Right kidney (tissue), 1 donor: ENCODE results near the gene NFATC2.
"Not testable (repeated sequence)": the region's sequence is repeated elsewhere in the genome, so short reads cannot be mapped to it uniquely, and the experiment has no call there.

Experiments used
- DNase-seq: peaks from one replicate; pipeline ENCODE4 v3.0.0-alpha.2; 2016

The NFATC2 gene

DNA sequence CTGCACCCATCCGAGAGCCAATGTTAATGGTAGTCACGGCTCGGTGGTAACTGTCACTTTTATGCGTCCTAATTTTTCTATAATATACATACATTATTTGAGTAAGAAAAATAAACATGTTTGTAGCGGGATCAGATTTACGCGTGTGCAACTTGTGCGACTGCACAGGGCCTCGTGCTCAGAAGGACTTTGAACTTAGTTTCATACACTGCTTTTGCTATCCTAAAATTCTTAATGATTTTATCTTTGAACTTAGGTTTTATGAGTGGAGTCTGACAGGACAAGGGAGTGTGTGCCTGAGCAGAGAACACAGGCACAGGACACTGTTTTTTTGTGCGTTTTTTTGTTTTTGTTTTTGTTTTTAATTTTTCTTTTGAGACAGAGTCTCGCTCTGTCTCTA lies 189.7 kb downstream of the NFATC2 start:
- no peak for DNase-seq

DNA sequence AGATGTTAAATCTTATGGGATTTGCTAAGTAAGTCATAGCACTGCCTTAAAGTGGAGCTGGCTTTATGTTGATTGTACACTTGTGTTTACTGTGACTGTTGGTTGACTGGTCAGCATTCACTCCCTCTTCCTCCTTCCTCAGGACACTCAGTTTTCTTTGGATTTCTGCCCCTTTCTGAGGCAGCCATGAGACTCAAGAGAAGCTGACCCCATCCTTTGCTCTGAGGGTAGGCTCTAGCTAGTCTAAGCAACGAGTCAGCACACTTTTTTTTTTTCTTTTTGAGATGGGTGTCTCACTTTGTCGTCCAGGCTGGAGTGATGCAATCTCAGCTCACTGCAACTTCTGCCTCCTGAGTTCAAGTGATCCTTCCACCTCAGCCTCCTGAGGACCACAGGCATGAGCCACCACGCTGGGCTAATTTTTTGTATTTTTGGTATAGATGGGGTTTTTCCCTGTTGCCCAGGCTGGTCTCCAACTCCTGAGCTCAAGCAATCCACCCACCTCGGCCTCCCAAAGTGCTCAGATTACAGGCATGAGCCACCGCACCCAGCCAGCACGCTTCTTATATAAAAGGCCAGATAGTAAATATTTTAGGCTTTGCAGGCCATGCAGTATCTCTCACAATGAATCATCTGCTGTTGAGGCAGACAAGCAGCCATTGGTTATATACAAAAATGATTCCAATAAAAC lies 191.4 kb downstream of the NFATC2 start:
- no peak for DNase-seq

DNA sequence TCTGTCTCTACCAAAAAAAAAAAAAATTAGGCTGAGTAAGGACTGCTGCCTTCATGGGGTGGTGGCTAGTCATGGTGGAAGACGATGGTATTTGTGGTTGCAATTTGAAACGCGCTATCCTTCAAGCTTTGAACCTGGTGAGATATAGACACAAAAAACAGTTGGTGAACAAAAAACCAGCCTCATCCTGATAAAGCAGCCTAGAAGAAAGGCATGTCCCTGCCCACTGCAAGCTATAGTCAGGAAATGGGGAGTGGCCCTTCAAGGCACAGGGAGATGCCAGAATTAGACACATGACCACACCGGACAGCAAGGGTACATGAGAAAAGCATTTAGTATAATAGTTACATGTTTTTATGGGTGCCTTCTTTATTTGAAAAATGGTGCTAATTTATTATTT lies 193.6 kb downstream of the NFATC2 start:
- DNase-seq, result no peak

DNA sequence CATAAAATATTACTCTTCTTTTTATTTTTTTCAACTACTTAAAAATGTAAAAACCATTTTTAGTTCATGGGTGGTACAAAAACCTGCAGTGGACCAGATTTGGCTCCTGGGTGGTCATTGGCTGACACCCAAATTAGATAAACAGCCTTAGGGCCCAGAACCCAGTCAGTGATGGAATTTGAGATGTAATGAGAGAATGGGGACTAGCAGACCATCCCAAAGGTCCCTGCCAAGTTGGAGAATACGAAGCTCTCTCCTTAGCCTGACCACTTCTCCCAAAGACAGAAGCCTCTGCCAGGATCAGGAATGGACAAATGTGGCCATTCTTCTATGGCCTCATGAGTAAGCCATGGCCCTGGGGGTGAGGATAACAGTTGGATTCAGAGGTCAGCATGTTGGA lies 194.7 kb downstream of the NFATC2 start:
- DNase-seq, result no peak

DNA sequence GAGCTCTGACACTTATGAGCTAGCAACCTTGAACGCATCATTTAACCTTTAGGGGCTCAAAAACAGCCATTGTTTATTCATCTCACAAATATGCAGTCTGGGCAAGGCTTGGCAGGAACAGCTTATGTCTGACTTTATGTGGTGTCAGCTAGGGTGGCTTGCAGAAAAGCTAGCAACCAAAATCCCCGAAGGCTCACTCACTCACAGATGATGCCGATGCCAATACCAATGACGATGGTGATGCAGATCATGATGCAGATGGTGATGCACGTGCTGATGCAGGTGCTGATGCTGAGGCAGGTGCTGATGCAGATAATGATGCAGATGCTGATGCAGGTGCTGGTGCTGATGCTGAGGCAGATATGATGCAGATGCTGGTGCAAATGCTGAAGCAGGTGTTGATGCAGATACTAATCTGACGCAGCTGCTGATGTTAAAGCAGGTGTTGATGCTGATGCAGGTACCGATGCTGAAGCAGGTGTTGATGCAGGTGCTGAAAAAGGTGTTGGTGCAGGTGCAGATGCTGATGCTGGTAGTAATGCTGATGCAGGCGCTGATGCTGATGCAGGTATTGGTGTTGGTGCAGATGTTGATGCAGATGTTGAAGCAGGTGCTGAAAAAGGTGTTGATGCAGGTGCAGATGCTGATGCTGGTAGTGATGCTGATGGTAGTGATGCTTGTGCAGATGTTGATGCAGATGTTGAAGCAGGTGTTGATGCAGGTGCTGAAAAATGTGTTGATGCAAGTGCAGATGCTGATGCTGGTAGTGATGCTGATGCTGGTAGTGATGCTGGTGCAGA lies 195.6 kb downstream of the NFATC2 start:
- DNase-seq, result no peak

DNA sequence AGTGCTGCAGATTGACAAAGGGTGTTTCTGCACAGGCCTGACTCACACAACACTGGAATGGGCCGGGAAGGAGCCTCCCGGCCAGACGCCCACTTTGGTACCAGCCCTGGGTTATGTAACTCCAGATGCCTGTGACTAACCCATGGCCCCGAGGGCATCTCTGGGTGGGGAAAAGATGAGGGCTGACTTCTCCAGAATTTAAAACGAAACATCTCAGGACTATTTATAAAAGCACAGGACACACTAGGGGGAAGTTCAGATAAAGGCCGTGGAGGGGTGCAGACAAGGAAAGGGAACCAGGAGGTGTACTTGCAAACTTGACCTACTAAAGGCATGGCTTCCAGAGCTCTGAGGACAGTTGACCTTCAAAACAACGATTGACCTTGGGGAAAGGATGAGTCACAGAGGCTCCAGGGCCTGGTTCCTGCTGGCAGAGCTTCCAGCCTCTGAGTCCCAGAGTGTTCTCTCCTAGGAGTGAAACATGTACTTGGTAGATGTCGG lies 196.9 kb downstream of the NFATC2 start:
- no peak for DNase-seq

DNA sequence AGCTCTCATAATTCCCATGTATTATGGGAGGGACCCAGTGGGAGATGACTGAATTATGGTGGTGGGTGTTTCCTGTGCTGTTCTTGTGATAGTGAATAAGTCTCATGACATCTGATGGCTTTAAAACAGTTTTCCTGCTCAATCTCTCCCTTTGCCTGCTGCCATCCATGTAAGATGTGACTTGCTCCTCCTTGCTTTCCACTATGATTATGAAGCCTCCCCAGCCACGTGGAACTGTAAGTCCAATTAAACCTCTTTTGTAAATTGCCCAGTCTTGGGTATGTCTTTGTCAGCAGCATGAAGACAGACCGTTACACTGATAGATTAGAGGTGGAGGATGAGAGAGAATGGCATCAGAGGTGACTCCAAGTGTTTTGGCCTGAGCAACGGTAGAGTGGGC lies 198.7 kb downstream of the NFATC2 start:
- not testable (repeated sequence) for DNase-seq

DNA sequence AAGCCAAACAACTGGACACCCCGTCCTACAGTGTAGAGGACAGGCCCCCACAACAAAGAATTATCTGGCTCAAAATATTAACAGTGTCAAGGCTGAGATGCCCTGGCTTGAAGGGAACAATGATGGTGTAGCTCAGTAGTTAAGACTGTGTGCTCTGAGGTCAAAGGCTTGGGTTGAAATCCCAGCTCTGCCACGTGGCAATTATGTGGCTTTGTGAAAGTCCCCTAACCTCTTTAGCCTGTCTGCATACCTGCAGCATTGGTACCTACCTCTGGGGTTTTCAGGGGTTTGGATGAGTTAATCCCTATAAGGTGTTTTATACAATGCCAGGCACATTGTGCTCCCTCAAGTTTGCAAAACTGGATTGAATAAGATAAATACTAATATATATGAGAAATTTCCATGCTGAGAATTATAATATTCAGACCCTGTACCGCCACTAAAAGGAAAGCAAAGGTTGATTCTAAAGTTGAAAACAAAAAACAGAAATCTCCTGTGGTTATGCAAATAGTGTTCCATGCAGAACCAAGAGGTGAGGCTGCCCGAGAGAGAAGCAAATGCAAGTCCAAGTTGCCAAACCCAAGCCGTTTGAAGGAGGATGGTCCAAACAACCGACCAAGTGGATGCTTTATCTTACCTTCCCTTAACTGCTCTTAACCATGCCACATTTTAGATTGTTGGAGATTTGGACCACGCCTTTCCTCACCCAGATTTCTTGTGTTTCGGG lies 199.8 kb downstream of the NFATC2 start:
- no peak for DNase-seq

DNA sequence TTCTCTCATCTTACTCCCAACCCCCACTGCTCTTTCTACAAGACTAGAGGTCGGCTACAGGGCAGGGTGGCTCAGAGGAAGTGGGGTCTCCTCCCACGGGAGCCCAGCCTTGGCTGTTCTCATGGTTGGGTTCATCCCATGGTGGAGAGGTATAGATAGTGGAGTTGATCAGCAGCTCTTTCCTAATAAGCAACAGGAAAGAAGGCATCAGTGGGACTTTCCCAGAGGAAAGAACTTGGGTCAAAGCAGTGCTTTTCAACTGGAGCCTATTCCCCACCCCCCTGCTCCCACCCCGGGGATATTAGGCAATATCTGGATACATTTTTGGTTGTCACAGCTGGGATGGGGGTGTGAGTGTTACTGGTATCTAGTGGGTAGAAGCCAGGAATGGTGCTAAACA lies 200.9 kb downstream of the NFATC2 start:
- DNase-seq, result no peak

DNA sequence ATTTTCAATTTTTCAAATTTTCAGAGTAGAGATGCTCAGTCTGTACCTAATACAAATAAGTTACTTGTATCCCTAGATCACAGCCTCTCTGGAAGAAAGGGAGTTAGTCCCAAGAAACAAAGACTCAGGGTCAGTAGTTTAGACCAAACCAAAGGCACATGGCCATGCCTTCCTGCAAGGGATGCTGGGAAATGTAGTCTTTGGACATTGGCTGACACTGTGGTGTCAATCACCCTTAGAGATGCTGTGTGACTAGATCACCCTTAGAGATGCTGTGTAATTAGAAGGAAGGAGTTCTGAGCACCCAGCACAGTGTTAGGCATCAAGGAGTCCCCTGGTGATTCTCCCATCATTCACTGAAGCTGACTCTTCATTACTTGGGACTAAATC lies 202.1 kb downstream of the NFATC2 start:
- no peak for DNase-seq

DNA sequence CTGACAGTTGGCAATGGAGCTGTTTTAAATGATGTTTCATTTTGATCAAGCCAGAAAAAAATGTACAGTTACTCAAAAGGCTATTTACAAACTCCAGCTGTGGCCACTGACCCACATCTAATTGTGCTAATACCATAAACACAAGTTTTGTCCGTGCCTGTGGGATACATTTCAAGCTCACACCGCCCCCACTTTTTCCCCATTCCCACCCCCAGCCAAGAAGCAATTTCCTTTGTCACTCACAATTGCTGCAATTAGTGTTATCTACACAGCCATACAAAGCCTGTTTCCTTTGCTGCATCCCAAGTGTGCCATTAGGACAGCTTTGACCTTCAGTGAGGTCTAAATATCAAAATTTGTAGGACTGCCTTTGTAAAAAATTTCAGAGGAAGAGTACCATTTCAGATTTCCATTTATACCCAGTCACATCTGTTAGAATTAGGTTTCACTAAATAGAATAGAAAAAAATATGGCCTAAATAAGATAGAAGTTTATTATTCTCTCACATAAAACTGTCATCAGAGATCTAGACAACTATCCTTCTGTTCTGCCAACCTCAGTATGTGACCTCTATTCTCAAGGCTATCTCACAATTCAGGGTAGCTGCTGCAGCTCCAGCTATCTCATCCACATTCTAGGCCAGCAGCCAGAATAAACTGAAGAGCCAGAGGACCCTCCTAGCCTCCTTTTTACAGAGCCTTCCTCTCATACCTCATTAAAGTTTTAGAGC lies 202.6 kb downstream of the NFATC2 start:
- DNase-seq, result no peak

DNA sequence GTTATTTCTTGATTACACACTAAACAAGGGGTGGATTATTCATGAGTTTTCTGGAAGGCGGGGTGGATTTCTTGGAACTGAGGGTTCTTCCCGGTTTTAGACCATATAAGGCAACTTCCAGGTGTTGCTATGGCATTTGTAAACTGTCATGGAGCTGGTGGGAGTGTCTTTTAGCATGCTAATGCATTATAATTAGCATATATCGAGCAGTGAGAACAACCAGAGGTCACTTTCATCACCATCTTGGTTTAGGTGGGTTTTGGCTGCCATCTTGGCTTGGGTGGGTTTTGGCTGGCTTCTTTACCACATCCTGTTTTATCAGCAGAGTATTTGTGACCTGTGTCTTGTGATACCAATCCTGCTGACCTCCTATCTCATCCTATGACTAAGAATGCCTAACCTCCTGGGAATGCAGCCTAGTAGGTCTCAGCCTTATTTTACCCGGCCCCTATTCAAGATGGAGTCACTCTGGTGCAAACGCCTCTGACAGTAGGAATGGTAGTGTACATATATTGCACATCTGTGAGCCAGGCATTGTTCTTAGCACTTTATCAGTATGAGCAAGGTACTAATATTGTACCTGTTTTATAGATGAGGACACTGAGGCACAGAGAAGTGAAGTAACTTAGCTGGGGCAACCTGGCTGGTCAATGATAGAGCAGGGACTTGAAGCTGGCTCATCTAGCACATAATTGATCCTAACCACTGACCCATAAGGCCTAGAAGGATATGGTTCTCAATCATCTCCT lies 203.7 kb downstream of the NFATC2 start:
- DNase-seq, result no peak

DNA sequence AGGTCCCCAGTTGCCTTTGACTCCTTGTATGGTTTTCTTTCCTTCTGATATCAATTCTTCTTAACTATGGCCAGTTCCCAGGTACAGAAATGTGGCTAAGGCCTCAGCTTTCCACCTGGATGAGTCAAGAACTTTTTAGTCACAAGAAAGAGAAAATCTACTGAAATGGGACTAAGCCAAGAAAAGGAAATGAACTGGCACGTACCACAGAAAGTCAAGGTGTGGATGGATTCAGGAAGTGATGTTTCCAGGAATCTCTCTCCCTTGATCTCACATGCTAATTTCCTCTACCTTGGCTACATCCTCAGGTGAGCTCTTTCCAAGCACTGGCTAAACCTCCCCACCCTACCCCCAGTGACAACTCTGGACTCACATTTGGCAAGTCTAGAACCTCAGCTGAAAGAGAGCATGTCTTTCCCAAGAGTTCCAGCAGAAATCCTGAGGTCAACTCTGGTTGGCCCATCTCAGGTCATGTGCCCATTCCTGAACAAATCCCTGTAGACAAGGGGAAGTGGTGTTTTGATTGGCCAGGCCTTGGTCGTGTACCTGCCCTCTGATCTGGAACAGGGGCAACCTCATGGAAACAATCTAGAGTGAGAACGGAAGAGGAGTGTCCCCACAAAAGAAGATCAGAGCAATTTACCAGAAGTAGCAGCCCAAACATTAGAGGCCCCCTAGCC lies 205.3 kb downstream of the NFATC2 start:
- DNase-seq, result no peak
